Caco-2 (cell line): ENCODE results near the gene HESX1. TPM values are rescaled to one million over a fixed set of nuclear protein-coding genes. Genes with fewer than 3 reads are reported as not detected.

ENCODE experiments used
- BruUV-seq: library from RNA; stranded (reverse); fragments of 400-500 nt; replicated peaks from 2 replicates; lab custom pipeline; 2021; lab: Mats Ljungman, UMichigan
- CTCF ChIA-PET: fragments of 300-600 bp; sonication (Branson Sonifier 250); formaldehyde crosslinking; loops from one replicate; lab custom pipeline; 2022; ENCODE audit warnings: antibody characterized with exemption; lab: Charles Lee
- POLR2A ChIA-PET: fragments of 300-600 bp; sonication (Branson Sonifier 250); formaldehyde crosslinking; loops from one replicate; lab custom pipeline; 2022; ENCODE audit warnings: antibody characterized with exemption; lab: Charles Lee
- DNase-seq, 2 experiments: peaks; one replicate each; pipeline versions ENCODE4 v3.0.0 to v3.0.0-alpha.2; 2020 to 2022
- H3K27me3 ChIP-seq: replicated peaks from 2 replicates; pipeline ENCODE4 v1.6.0; 2011; ENCODE audit warnings: low read length; ENCODE audit not compliant: control insufficient read depth, insufficient read depth
- H3K36me3 ChIP-seq: 2 replicates; pipeline ENCODE4 v1.5.1; 2011; ENCODE audit warnings: low read length; ENCODE audit not compliant: control insufficient read depth, insufficient read depth
- H3K4me1 ChIP-seq: fragments of 250-450 bp; sonication (Bioruptor Pico); 2 replicates; pipeline ENCODE4 v1.5.1; 2020; ENCODE audit warnings: mild to moderate bottlenecking
- H3K4me3 ChIP-seq: 2 replicates; pipeline ENCODE4 v1.5.1; 2011; ENCODE audit warnings: low read depth, mild to moderate bottlenecking, control low read depth, low read length
- H3K9me3 ChIP-seq: fragments of 250-450 bp; sonication (Bioruptor Pico); 2 replicates; pipeline ENCODE4 v1.5.1; 2020; ENCODE audit warnings: mild to moderate bottlenecking, moderate library complexity
- H3K27ac Mint-ChIP-seq: one replicate; pipeline ENCODE4 v1.8.0; 2022; ENCODE audit warnings: mixed read lengths; ENCODE audit not compliant: unreplicated experiment
- H3K27me3 Mint-ChIP-seq: one replicate; pipeline ENCODE4 v1.8.0; 2022; ENCODE audit warnings: mixed read lengths; ENCODE audit not compliant: insufficient read depth, unreplicated experiment
- H3K36me3 Mint-ChIP-seq: one replicate; pipeline ENCODE4 v1.8.0; 2022; ENCODE audit warnings: mild to moderate bottlenecking, mixed read lengths; ENCODE audit not compliant: insufficient read depth, unreplicated experiment
- H3K4me1 Mint-ChIP-seq: one replicate; pipeline ENCODE4 v1.8.0; 2022; ENCODE audit warnings: low read depth, mixed read lengths; ENCODE audit not compliant: unreplicated experiment
- H3K4me3 Mint-ChIP-seq: one replicate; pipeline ENCODE4 v1.8.0; 2022; ENCODE audit warnings: mild to moderate bottlenecking, moderate library complexity, mixed read lengths; ENCODE audit not compliant: unreplicated experiment
- H3K9me3 Mint-ChIP-seq: one replicate; pipeline ENCODE4 v1.8.0; 2022; ENCODE audit warnings: mixed read lengths; ENCODE audit not compliant: unreplicated experiment
- CTCF ChIP-seq, 2 experiments: fragments of 200-600 bp in 1 of 2; IDR thresholded peaks; 1 replicate in 1 of 2; 2 replicates in 1 of 2; pipeline versions ENCODE4 v1.5.1 to v1.8.0; 2011 to 2022; ENCODE audit warnings: antibody characterized with exemption in 1 of 2, control low read depth in 1 of 2, inconsistent platforms in 1 of 2, low read depth in 1 of 2, low read length in 1 of 2, mild to moderate bottlenecking in 1 of 2, moderate library complexity in 1 of 2; ENCODE audit not compliant: insufficient read depth in 1 of 2, severe bottlenecking in 1 of 2, unreplicated experiment in 1 of 2
- intact Hi-C: fragments of 100-400 bp; cut with micrococcal nuclease; formaldehyde crosslinking; loops from one replicate; pipeline ENCODE4 v1.10.0; 2022; ENCODE audit not compliant: unreplicated experiment
- total RNA-seq: library from RNA; stranded (reverse); gene quantifications from 2 replicates; pipeline ENCODE4 v1.2.3, GENCODE V29; 2022

The HESX1 gene
- total RNA-seq, 1 experiment from 2014 or later = 1.2 TPM

DNA sequence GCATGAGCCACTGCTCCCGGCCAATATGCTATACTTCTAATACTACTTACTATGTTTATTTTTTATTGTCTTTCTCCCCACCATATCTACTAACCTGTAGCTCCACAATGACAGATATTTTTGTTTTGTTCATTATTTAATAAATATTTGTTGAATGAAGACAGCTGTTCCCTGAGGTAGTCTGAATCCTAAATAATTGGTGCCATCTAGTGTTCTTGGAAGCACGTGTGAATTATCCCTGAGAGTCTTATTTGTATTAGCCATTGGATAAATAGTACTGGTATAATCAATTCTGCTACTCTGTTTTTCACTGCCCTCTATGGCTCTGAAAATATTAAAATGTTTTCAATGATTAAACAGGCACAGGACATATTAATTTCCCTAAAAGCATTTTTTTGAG, 22.1 kb upstream of the HESX1 start:
- no peaks in the 10 kb centered on the region for H3K36me3 Mint-ChIP-seq
- DNase-seq = no peak
- H3K36me3 ChIP-seq = no peaks in the 10 kb centered on the region
- H3K27me3 Mint-ChIP-seq = no peaks in the 10 kb centered on the region
- H3K4me1 Mint-ChIP-seq = peaks cover 12% of the 10 kb centered on the region
- H3K27me3 ChIP-seq = no peaks in the 10 kb centered on the region
- POLR2A ChIA-PET = no interaction called here
- intact Hi-C loops = loop anchor here (1.0 to 10.0 kb wide), 4 partner anchors 43 to 227 kb away; no protein-coding TSS in a partner anchor
- H3K4me3 ChIP-seq = no peak overlapping the region
- H3K9me3 ChIP-seq = no peaks in the 10 kb centered on the region
- no TSS peak for BruUV-seq
- peak; percentile 25 to 49 for TF ChIP-seq CTCF (IDR thresholded peaks at IDR 0.05; ENCODE audit: insufficient read depth in 1 of 2, low read depth in 1 of 2, low read length in 1 of 2, severe bottlenecking in 1 of 2, unreplicated experiment in 1 of 2)
- CTCF ChIA-PET = interaction anchor here (0.5 to 1.4 kb wide), 3 partner anchors 42 to 120 kb away, joined by 3 to 6 read pairs (median 3); no protein-coding TSS in a partner anchor
- H3K4me3 Mint-ChIP-seq = no peak overlapping the region
- H3K9me3 Mint-ChIP-seq = no peaks in the 10 kb centered on the region
- no peak overlapping the region for H3K27ac Mint-ChIP-seq
- peaks cover 7% of the 10 kb centered on the region; the same call in 1 of the 2 replicates for H3K4me1 ChIP-seq

- H3K4me3 ChIP-seq = no peak overlapping the region
- no peaks in the 10 kb centered on the region for H3K27me3 ChIP-seq
- Mint-ChIP-seq H3K4me1 (no peaks in the 10 kb centered on the region), H3K27me3 (no peaks in the 10 kb centered on the region), H3K4me3 (no peak overlapping the region), H3K27ac (no peak overlapping the region), H3K36me3 (no peaks in the 10 kb centered on the region), H3K9me3 (no peaks in the 10 kb centered on the region)
- H3K36me3 ChIP-seq = no peaks in the 10 kb centered on the region
- ChIA-PET CTCF (no interaction called here), POLR2A (no interaction called here)
- no peak for DNase-seq
- TF ChIP-seq CTCF (IDR thresholded peaks at IDR 0.05; ENCODE audit: insufficient read depth in 1 of 2, low read depth in 1 of 2, low read length in 1 of 2, severe bottlenecking in 1 of 2, unreplicated experiment in 1 of 2) = no peak
- peaks cover 10% of the 10 kb centered on the region for H3K4me1 ChIP-seq
- H3K9me3 ChIP-seq = no peaks in the 10 kb centered on the region
- intact Hi-C loops = no loop called here
- BruUV-seq = no TSS peak
Measured at GRCh38 chr3:57206423-57206822, 6.6 kb upstream of the HESX1 start.

DNA sequence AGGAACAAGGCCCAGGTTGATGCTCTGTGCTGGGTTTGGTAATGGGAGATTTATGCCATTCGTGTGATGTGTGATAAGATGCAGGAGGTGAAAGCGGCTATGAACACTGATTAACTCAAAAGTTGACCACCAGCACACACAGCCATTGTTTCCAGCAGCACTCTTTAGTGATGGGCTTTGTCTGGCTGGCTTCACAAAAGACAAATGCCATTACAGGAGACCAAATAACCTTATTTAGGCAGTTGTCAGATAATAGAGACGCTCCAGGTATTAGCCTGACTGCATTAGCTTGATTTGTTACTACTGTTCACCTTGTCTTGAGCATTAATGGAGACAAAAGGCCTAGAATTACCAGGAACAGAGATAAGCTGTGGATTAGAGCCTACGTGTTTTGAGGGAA, 5.1 kb downstream of the HESX1 start:
- Histone ChIP-seq H3K9me3 (no peaks in the 10 kb centered on the region), H3K27me3 (no peaks in the 10 kb centered on the region), H3K4me3 (no peak overlapping the region), H3K4me1 (no peaks in the 10 kb centered on the region), H3K36me3 (no peaks in the 10 kb centered on the region)
- Mint-ChIP-seq H3K4me3 (no peak overlapping the region), H3K36me3 (no peaks in the 10 kb centered on the region), H3K27ac (no peak overlapping the region), H3K27me3 (no peaks in the 10 kb centered on the region), H3K9me3 (no peaks in the 10 kb centered on the region), H3K4me1 (peaks cover 7% of the 10 kb centered on the region)
- ChIA-PET POLR2A (no interaction called here), CTCF (no interaction called here)
- no peak for TF ChIP-seq CTCF (IDR thresholded peaks at IDR 0.05; ENCODE audit: insufficient read depth in 1 of 2, low read depth in 1 of 2, low read length in 1 of 2, severe bottlenecking in 1 of 2, unreplicated experiment in 1 of 2)
- no peak for DNase-seq
- no TSS peak for BruUV-seq
- intact Hi-C loops = no loop called here
